Fibroblast of the aortic adventitia (primary cell): ENCODE results near the gene KDM4B. TPM values are rescaled to one million over a fixed set of nuclear protein-coding genes. Genes with fewer than 3 reads are reported as not detected.
"Not testable (repeated sequence)": the region's sequence is repeated elsewhere in the genome, so short reads cannot be mapped to it uniquely, and the experiment has no call there.

Experiments
- DNase-seq: peaks from one replicate; pipeline ENCODE4 v3.0.0-alpha.2; 2010; ENCODE audit warnings: low read depth
- H3K4me3 ChIP-seq: 2 replicates; pipeline ENCODE4 v1.5.1; 2011; ENCODE audit warnings: low read depth, mild to moderate bottlenecking, control low read depth, low read length, moderate library complexity
- CTCF ChIP-seq: IDR thresholded peaks from 2 replicates; pipeline ENCODE4 v1.5.1; 2011; ENCODE audit warnings: mild to moderate bottlenecking, low read length, control low read depth, inconsistent platforms; ENCODE audit not compliant: insufficient read depth
- total RNA-seq: library from RNA; depleted of rRNA; stranded (reverse); fragments of >200 nt; gene quantifications from 2 replicates; pipeline ENCODE4 v1.2.3, GENCODE V29; 2012; ENCODE audit warnings: low replicate concordance

The KDM4B gene
- total RNA-seq, 1 donor = 13.5 TPM

- peak; percentile 38 for DNase-seq
- TF ChIP-seq CTCF = no peak
- no peak overlapping the region for H3K4me3 ChIP-seq
Observed at GRCh38 chr19:4933528-4933927, 35.4 kb upstream of the KDM4B start.

GRCh38 chr19:4935444-4935843, 33.5 kb upstream of the KDM4B start:
- H3K4me3 ChIP-seq = no peak overlapping the region

GRCh38 chr19:4937060-4937459, 31.9 kb upstream of the KDM4B start:
- DNase-seq = no peak
- H3K4me3 ChIP-seq = no peak overlapping the region
- TF ChIP-seq CTCF = no peak

More at GRCh38 chr19:4935444-4935843, 33.5 kb upstream of the KDM4B start:
- DNase-seq = no peak
- no peak for TF ChIP-seq CTCF

- not testable (repeated sequence) for DNase-seq, H3K4me3 ChIP-seq
Observed at GRCh38 chr19:4938461-4938860, 30.5 kb upstream of the KDM4B start.

- H3K4me3 ChIP-seq = no peak overlapping the region
- no peak for TF ChIP-seq CTCF
- no peak for DNase-seq
Observed at GRCh38 chr19:4939466-4939865, 29.4 kb upstream of the KDM4B start.

GRCh38 chr19:4941638-4942169, 27.2 kb upstream of the KDM4B start:
- not testable (repeated sequence) for DNase-seq, H3K4me3 ChIP-seq

GRCh38 chr19:4950650-4951049, 18.3 kb upstream of the KDM4B start:
- DNase-seq, H3K4me3 ChIP-seq: not testable (repeated sequence)

- no peak for DNase-seq
- TF ChIP-seq CTCF = no peak
- H3K4me3 ChIP-seq = no peak overlapping the region
Observed at GRCh38 chr19:4951656-4952055, 17.3 kb upstream of the KDM4B start.
